ENCODE data around the gene KIF1C.

DNA sequence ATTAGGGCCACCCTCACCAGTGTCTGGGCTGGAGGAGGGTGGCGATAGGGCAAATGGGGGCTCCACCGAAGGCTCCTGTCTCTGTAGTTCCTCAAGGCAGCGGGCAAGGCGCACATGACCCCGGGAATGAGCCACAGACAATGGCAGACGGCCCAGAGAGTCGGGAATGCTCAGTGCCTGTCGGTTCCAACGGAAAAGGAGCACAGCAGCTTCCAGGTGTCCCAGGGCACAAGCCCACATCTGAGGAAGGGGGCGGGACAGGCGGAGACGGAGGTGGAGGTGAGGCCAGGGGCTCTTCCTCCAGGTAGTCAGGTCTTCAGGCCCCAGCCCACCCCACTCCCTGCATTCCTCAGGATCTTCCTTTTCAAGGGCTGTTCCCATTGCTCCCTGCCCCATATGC is 25.0 kb upstream of the KIF1C start:
- TF ChIP-seq MCM3 (IDR thresholded peaks at IDR 0.05) (no peak), TAF7 (tag; IDR thresholded peaks at IDR 0.05) (no peak), TCF7 (IDR thresholded peaks at IDR 0.05; ENCODE audit: borderline replicate concordance) (no peak), PHF20 (IDR thresholded peaks at IDR 0.05; ENCODE audit: partially characterized antibody) (no peak)
- TF ChIP-seq, protein P1, sequence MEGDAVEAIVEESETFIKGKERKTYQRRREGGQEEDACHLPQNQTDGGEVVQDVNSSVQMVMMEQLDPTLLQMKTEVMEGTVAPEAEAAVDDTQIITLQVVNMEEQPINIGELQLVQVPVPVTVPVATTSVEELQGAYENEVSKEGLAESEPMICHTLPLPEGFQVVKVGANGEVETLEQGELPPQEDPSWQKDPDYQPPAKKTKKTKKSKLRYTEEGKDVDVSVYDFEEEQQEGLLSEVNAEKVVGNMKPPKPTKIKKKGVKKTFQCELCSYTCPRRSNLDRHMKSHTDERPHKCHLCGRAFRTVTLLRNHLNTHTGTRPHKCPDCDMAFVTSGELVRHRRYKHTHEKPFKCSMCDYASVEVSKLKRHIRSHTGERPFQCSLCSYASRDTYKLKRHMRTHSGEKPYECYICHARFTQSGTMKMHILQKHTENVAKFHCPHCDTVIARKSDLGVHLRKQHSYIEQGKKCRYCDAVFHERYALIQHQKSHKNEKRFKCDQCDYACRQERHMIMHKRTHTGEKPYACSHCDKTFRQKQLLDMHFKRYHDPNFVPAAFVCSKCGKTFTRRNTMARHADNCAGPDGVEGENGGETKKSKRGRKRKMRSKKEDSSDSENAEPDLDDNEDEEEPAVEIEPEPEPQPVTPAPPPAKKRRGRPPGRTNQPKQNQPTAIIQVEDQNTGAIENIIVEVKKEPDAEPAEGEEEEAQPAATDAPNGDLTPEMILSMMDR (IDR thresholded peaks at IDR 0.05 in 2 of 3, conservative IDR thresholded peaks at IDR 0.05 in 1 of 3; ENCODE audit: insufficient read depth in 2 of 3, low read depth in 1 of 3, low read length in 3 of 3): no peak
- TF ChIP-seq, protein P2, sequence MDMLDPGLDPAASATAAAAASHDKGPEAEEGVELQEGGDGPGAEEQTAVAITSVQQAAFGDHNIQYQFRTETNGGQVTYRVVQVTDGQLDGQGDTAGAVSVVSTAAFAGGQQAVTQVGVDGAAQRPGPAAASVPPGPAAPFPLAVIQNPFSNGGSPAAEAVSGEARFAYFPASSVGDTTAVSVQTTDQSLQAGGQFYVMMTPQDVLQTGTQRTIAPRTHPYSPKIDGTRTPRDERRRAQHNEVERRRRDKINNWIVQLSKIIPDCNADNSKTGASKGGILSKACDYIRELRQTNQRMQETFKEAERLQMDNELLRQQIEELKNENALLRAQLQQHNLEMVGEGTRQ (CRISPR knock-in tag; IDR thresholded peaks at IDR 0.05): no peak
- TF ChIP-seq, protein P3, sequence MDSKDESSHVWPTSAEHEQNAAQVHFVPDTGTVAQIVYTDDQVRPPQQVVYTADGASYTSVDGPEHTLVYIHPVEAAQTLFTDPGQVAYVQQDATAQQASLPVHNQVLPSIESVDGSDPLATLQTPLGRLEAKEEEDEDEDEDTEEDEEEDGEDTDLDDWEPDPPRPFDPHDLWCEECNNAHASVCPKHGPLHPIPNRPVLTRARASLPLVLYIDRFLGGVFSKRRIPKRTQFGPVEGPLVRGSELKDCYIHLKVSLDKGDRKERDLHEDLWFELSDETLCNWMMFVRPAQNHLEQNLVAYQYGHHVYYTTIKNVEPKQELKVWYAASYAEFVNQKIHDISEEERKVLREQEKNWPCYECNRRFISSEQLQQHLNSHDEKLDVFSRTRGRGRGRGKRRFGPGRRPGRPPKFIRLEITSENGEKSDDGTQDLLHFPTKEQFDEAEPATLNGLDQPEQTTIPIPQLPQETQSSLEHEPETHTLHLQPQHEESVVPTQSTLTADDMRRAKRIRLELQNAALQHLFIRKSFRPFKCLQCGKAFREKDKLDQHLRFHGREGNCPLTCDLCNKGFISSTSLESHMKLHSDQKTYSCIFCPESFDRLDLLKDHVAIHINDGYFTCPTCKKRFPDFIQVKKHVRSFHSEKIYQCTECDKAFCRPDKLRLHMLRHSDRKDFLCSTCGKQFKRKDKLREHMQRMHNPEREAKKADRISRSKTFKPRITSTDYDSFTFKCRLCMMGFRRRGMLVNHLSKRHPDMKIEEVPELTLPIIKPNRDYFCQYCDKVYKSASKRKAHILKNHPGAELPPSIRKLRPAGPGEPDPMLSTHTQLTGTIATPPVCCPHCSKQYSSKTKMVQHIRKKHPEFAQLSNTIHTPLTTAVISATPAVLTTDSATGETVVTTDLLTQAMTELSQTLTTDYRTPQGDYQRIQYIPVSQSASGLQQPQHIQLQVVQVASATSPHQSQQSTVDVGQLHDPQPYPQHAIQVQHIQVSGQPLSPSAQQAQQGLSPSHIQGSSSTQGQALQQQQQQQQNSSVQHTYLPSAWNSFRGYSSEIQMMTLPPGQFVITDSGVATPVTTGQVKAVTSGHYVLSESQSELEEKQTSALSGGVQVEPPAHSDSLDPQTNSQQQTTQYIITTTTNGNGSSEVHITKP (IDR thresholded peaks at IDR 0.05; ENCODE audit: partially characterized antibody): no peak
- TF ChIP-seq, protein P4, sequence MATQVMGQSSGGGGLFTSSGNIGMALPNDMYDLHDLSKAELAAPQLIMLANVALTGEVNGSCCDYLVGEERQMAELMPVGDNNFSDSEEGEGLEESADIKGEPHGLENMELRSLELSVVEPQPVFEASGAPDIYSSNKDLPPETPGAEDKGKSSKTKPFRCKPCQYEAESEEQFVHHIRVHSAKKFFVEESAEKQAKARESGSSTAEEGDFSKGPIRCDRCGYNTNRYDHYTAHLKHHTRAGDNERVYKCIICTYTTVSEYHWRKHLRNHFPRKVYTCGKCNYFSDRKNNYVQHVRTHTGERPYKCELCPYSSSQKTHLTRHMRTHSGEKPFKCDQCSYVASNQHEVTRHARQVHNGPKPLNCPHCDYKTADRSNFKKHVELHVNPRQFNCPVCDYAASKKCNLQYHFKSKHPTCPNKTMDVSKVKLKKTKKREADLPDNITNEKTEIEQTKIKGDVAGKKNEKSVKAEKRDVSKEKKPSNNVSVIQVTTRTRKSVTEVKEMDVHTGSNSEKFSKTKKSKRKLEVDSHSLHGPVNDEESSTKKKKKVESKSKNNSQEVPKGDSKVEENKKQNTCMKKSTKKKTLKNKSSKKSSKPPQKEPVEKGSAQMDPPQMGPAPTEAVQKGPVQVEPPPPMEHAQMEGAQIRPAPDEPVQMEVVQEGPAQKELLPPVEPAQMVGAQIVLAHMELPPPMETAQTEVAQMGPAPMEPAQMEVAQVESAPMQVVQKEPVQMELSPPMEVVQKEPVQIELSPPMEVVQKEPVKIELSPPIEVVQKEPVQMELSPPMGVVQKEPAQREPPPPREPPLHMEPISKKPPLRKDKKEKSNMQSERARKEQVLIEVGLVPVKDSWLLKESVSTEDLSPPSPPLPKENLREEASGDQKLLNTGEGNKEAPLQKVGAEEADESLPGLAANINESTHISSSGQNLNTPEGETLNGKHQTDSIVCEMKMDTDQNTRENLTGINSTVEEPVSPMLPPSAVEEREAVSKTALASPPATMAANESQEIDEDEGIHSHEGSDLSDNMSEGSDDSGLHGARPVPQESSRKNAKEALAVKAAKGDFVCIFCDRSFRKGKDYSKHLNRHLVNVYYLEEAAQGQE (IDR thresholded peaks at IDR 0.05; ENCODE audit: borderline replicate concordance): no peak
- TF ChIP-seq, protein P4 (CRISPR knock-in tag; IDR thresholded peaks at IDR 0.05; ENCODE audit: low read depth): no peak

Data from K562 (cell line).